ENCODE data around the gene CPN1.
"Not testable (repeated sequence)": the region's sequence is repeated elsewhere in the genome, so short reads cannot be mapped to it uniquely, and the experiment has no call there.

The CPN1 gene

GRCh38 chr10:100020886-100021253 is 60.8 kb downstream of the CPN1 start:
- DNase-seq, result no peak

- DNase-seq, result no peak
These were observed 61.4 kb downstream of the CPN1 start for GRCh38 chr10:100020142-100020885.

- no peak for DNase-seq
These were observed 61.9 kb downstream of the CPN1 start for GRCh38 chr10:100019787-100020141.

- no peak for DNase-seq
These were observed 67.5 kb downstream of the CPN1 start for GRCh38 chr10:100014071-100014762.

- no peak for DNase-seq
These were observed 68.0 kb downstream of the CPN1 start for GRCh38 chr10:100013621-100014020.

GRCh38 chr10:100011906-100012305 is 69.8 kb downstream of the CPN1 start:
- DNase-seq, result not testable (repeated sequence)

- DNase-seq, result peak; percentile 65
These were observed 71.6 kb downstream of the CPN1 start, which contains the start of gene DNMBP for GRCh38 chr10:100009793-100010676. DNMBP (minus strand) TSS chr10:100009947; CDS start chr10:99972124, 37,823 bp downstream.

- no peak for DNase-seq
These were observed 72.3 kb downstream of the CPN1 start for GRCh38 chr10:100009283-100009792.

- no peak for DNase-seq
These were observed 72.9 kb downstream of the CPN1 start for GRCh38 chr10:100008708-100009282.

- DNase-seq, result no peak
These were observed 73.5 kb downstream of the CPN1 start for GRCh38 chr10:100008142-100008522.

- DNase-seq, result no peak
These were observed 74.2 kb downstream of the CPN1 start for GRCh38 chr10:100007231-100008141.

GRCh38 chr10:100006243-100006886 is 75.3 kb downstream of the CPN1 start:
- DNase-seq, result no peak

GRCh38 chr10:100004805-100005510 is 76.7 kb downstream of the CPN1 start:
- no peak for DNase-seq

GRCh38 chr10:100000109-100000644 is 81.5 kb downstream of the CPN1 start:
- no peak for DNase-seq

GRCh38 chr10:99999319-100000108 is 82.2 kb downstream of the CPN1 start:
- no peak for DNase-seq

- no peak for DNase-seq
These were observed 82.8 kb downstream of the CPN1 start for GRCh38 chr10:99998889-99999288.

GRCh38 chr10:99996671-99997648 is 84.7 kb downstream of the CPN1 start:
- no peak for DNase-seq

GRCh38 chr10:99995713-99996112 is 86.0 kb downstream of the CPN1 start:
- no peak for DNase-seq
